K562 (cell line): Measurements from ENCODE around the gene SAXO1. TPM values are rescaled to one million over a fixed set of nuclear protein-coding genes. Genes with fewer than 3 reads are reported as not detected.
"Not testable (repeated sequence)": the region's sequence is repeated elsewhere in the genome, so short reads cannot be mapped to it uniquely, and the experiment has no call there.

ENCODE experiments used
- ATAC-seq: fragments of 200-7000 bp; cut with Tn5 transposase; 3 replicates; pipeline ENCODE4 v1.9.1; 2020; ENCODE audit warnings: moderate library complexity
- BruUV-seq: library from RNA; stranded (reverse); fragments of 400-500 nt; replicated peaks from 2 replicates; lab custom pipeline; 2021; lab: Mats Ljungman, UMichigan
- CTCF ChIA-PET: fragments of 300-600 bp; formaldehyde crosslinking; extraction: SDS; loops from one replicate; lab custom pipeline; 2021; ENCODE audit warnings: low intra/inter-chr PET ratio; lab: Yijun Ruan, JAX
- POLR2A ChIA-PET: fragments of 300-600, 350-650 bp; sonication (Branson Sonifier 250); formaldehyde crosslinking; extraction: SDS; loops from one replicate; lab custom pipeline; 2021; ENCODE audit warnings: antibody characterized with exemption, inconsistent platforms; lab: Yijun Ruan, JAX
- DNase-seq, 4 experiments: peaks; one replicate each; pipeline versions ENCODE4 v3.0.0 to v3.0.0-alpha.2; 2011 to 2018; ENCODE audit warnings: low spot score in 3 of 4, mixed read lengths in 3 of 4; ENCODE audit errors: extremely low read depth in 1 of 4
- FAIRE-seq: peaks from 2 replicates; lab custom pipeline; 2011; peaks lifted over from hg19 to GRCh38; lab: Jason Lieb, UNC
- H2AFZ ChIP-seq: 2 replicates; pipeline ENCODE4 v1.6.0; 2011; ENCODE audit warnings: low read depth, low read length, control low read depth, inconsistent platforms
- H3K27ac ChIP-seq: fragments of 200-600 bp; 3 replicates; pipeline ENCODE4 v1.8.0; 2011; ENCODE audit warnings: low read depth, mild to moderate bottlenecking, control low read depth, inconsistent platforms, low read length, moderate library complexity, mixed read lengths; ENCODE audit errors: extremely low read depth
- H3K27me3 ChIP-seq, 2 experiments: fragments of 300-600 bp in 1 of 2; 2 replicates in 1 of 2; 3 replicates in 1 of 2; pipeline versions ENCODE4 v1.6.0 to v1.8.0; 2011; ENCODE audit warnings: inconsistent platforms in 2 of 2, low read length in 2 of 2, mild to moderate bottlenecking in 1 of 2, mixed read lengths in 1 of 2, moderate library complexity in 1 of 2; ENCODE audit not compliant: control insufficient read depth in 2 of 2, insufficient read depth in 2 of 2
- H3K36me3 ChIP-seq: fragments of 300-600 bp; 3 replicates; pipeline ENCODE4 v1.8.0; 2011; ENCODE audit warnings: mild to moderate bottlenecking, low read length, inconsistent platforms; ENCODE audit not compliant: control insufficient read depth, insufficient read depth
- H3K4me1 ChIP-seq, 2 experiments: fragments of 200-600 bp in 1 of 2; replicated peaks in 1 of 2; 2 replicates in 1 of 2; 3 replicates in 1 of 2; pipeline versions ENCODE4 v1.5.1 to v1.8.0; 2011; ENCODE audit warnings: inconsistent platforms in 2 of 2, low read length in 2 of 2, mild to moderate bottlenecking in 1 of 2, mixed read lengths in 1 of 2, moderate library complexity in 1 of 2; ENCODE audit not compliant: control insufficient read depth in 2 of 2, insufficient read depth in 2 of 2
- H3K4me2 ChIP-seq: 2 replicates; pipeline ENCODE4 v1.6.1; 2011; ENCODE audit warnings: low read length, control low read depth, inconsistent platforms, mixed read lengths; ENCODE audit not compliant: insufficient read depth
- H3K4me3 ChIP-seq: fragments of 200-600 bp; sonication (generic), shearing (Covaris generic); 2 replicates; pipeline ENCODE4 v1.5.1; 2016; ENCODE audit warnings: control low read depth, inconsistent platforms
- H3K79me2 ChIP-seq: fragments of 200-600 bp; 3 replicates; pipeline ENCODE4 v1.8.0; 2011; ENCODE audit warnings: low read length, inconsistent platforms; ENCODE audit not compliant: control insufficient read depth, insufficient read depth
- H3K9ac ChIP-seq, 2 experiments: 2 replicates each; pipeline versions ENCODE4 v1.6.0 to v1.6.1; 2011; ENCODE audit warnings: low read depth in 2 of 2, low read length in 2 of 2, control low read depth in 1 of 2, inconsistent platforms in 1 of 2, mild to moderate bottlenecking in 1 of 2, mixed read lengths in 1 of 2; ENCODE audit not compliant: insufficient read depth in 1 of 2
- H3K9me1 ChIP-seq: one replicate; pipeline ENCODE4 v1.6.0; 2011; ENCODE audit warnings: inconsistent platforms, mild to moderate bottlenecking, low read length, moderate library complexity; ENCODE audit not compliant: control insufficient read depth, insufficient read depth
- H3K9me3 ChIP-seq: replicated peaks from 2 replicates; pipeline ENCODE4 v1.5.1; 2011; ENCODE audit warnings: low read depth, low read length, inconsistent platforms; ENCODE audit not compliant: control insufficient read depth, insufficient read depth
- H4K20me1 ChIP-seq: replicated peaks from 2 replicates; pipeline ENCODE4 v1.6.1; 2011; ENCODE audit warnings: low read length, inconsistent platforms, mixed read lengths; ENCODE audit not compliant: control insufficient read depth, insufficient read depth
- CHD4 ChIP-seq: fragments of 200-600 bp; sonication (generic); IDR thresholded peaks from 3 replicates; pipeline ENCODE4 v1.6.1; 2012; ENCODE audit warnings: low read depth, mild to moderate bottlenecking, mixed read lengths, low read length, inconsistent platforms; ENCODE audit not compliant: insufficient read depth, insufficient replicate concordance, poor library complexity, severe bottlenecking
- EZH2 ChIP-seq: IDR thresholded peaks from 2 replicates; pipeline ENCODE4 v1.6.1; 2012; ENCODE audit warnings: low read depth, mild to moderate bottlenecking, inconsistent platforms, low read length, borderline replicate concordance
- GATA2 ChIP-seq: sonication (generic); formaldehyde crosslinking; IDR thresholded peaks from 2 replicates; pipeline ENCODE4 v1.4.0; 2020; ENCODE audit warnings: mild to moderate bottlenecking, missing genetic modification reagents
- HNRNPH1 ChIP-seq: fragments of 200-400 bp; formaldehyde crosslinking; optimal IDR thresholded peaks from 2 replicates; pipeline ENCODE3; 2017; ENCODE audit warnings: low read depth, mild to moderate bottlenecking, low read length, moderate library complexity
- SIRT6 ChIP-seq: IDR thresholded peaks from one replicate; pipeline ENCODE4 v1.6.1; 2012; ENCODE audit warnings: low read depth, mild to moderate bottlenecking, control low read depth, inconsistent platforms, low read length, moderate library complexity
- SMAD1 ChIP-seq: fragments of 150-350 bp; IDR thresholded peaks from 2 replicates; pipeline ENCODE4 v1.6.1; 2014; ENCODE audit warnings: low read length, low read depth; ENCODE audit not compliant: partially characterized antibody
- ZBTB8A ChIP-seq: fragments of 450-650 bp; IDR thresholded peaks from 2 replicates; pipeline ENCODE4 v1.6.1; 2018; ENCODE audit warnings: mild to moderate bottlenecking, moderate library complexity; ENCODE audit not compliant: partially characterized antibody
- ZNF165 ChIP-seq: fragments of 250-450 bp; sonication (Bioruptor Pico); IDR thresholded peaks from 2 replicates; pipeline ENCODE4 v1.4.0; 2020; ENCODE audit warnings: borderline replicate concordance
- ZNF75A ChIP-seq: fragments of 450-650 bp; formaldehyde crosslinking; IDR thresholded peaks from 2 replicates; pipeline ENCODE4 v1.4.0; 2020; ENCODE audit warnings: mild to moderate bottlenecking
- WGBS: fragments of 100-300 bp; shearing (Covaris generic); methylation state at CpG from one replicate; pipeline ENCODE4 v1.1.6; 2016; ENCODE audit warnings: low coverage, mixed read lengths; ENCODE audit not compliant: insufficient coverage; ENCODE audit errors: missing lambda C conversion rate; 5-methylcytosine and 5-hydroxymethylcytosine counted together
- in situ Hi-C: fragments of 300-500 bp; cut with MboI; formaldehyde crosslinking; loops from 4 replicates; pipeline ENCODE4 v1.15.0; 2018; ENCODE audit warnings: inconsistent platforms, mixed read lengths
- intact Hi-C: fragments of 100-400 bp; cut with micrococcal nuclease; formaldehyde crosslinking; loops from 2 replicates; pipeline ENCODE4 v1.14.2; 2022
- polyA plus RNA-seq, 8 experiments: library from polyadenylated mRNA; depleted of rRNA in 4 of 8; stranded (reverse) in 5 of 8; unstranded in 3 of 8; fragments of >200 nt; fragmentation: Nextera tagmentation in 2 of 8; fragmentation: Illumina TruSeq in 1 of 8; extraction: Ambion mirVana in 2 of 8; extraction: Trizol in 1 of 8; gene quantifications; 2 replicates each; pipeline versions ENCODE4 v1.2.1 to v1.2.3, GENCODE V29; 2011 to 2014; ENCODE audit warnings: inconsistent platforms in 1 of 8, missing spikeins in 1 of 8
- total RNA-seq, 7 experiments: library from RNA; depleted of rRNA in 6 of 7; stranded (reverse); fragments of >200 nt in 6 of 7; fragmentation: Illumina TruSeq in 2 of 7; extraction: Trizol in 2 of 7; gene quantifications; 2 replicates each; pipeline versions ENCODE4 v1.2.1 to v1.2.3, GENCODE V29; 2011 to 2021; ENCODE audit warnings: low replicate concordance in 1 of 7
- TF ChIP-seq, protein P1 (sequence below), 2 experiments: fragments of 450-650 bp; formaldehyde crosslinking in 1 of 2; IDR thresholded peaks; 2 replicates each; pipeline versions ENCODE4 v1.4.0 to v1.6.1; 2014 to 2020; ENCODE audit warnings: mild to moderate bottlenecking in 2 of 2, borderline replicate concordance in 1 of 2, low read depth in 1 of 2
- TF ChIP-seq, protein P2 (sequence below): sonication (generic); formaldehyde crosslinking; IDR thresholded peaks from 2 replicates; pipeline ENCODE4 v1.8.0; 2022; ENCODE audit warnings: missing genetic modification reagents, mild to moderate bottlenecking, moderate library complexity, borderline replicate concordance

The SAXO1 gene
- total and polyA plus RNA-seq, 9 of the 15 experiments (the other 6 are each of a cell fraction or from before 2014, with no cell fraction given) = 0.04 TPM; not detected in 8

DNA sequence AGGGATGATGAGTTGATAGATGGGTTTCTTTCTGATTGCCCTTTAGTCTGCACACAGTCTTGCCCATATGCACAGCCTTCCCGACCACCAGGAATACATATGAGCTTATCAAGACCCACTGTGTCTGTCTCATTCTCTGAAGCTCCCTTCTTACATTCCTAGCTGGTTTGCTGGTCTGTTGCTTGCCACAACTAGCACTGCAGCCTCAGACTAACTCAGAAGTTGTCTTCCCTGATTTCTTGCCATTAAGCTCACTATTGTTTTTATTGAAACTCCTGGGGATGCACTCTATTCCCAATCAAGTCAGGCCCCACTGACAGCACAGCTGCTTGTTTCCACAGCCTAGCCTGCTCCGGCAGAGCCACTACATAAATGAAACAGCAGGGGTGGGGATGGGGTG is 97.5 kb downstream of the SAXO1 start (continued):
- TF ChIP-seq HNRNPH1 (no peak), SIRT6 (no peak), EZH2 (no peak), ZNF165 (CRISPR knock-in tag) (no peak), ZBTB8A (no peak), GATA2 (CRISPR knock-in tag) (no peak), SMAD1 (no peak), ZNF75A (CRISPR knock-in tag) (no peak), CHD4 (no peak)
- TF ChIP-seq, protein P1, sequence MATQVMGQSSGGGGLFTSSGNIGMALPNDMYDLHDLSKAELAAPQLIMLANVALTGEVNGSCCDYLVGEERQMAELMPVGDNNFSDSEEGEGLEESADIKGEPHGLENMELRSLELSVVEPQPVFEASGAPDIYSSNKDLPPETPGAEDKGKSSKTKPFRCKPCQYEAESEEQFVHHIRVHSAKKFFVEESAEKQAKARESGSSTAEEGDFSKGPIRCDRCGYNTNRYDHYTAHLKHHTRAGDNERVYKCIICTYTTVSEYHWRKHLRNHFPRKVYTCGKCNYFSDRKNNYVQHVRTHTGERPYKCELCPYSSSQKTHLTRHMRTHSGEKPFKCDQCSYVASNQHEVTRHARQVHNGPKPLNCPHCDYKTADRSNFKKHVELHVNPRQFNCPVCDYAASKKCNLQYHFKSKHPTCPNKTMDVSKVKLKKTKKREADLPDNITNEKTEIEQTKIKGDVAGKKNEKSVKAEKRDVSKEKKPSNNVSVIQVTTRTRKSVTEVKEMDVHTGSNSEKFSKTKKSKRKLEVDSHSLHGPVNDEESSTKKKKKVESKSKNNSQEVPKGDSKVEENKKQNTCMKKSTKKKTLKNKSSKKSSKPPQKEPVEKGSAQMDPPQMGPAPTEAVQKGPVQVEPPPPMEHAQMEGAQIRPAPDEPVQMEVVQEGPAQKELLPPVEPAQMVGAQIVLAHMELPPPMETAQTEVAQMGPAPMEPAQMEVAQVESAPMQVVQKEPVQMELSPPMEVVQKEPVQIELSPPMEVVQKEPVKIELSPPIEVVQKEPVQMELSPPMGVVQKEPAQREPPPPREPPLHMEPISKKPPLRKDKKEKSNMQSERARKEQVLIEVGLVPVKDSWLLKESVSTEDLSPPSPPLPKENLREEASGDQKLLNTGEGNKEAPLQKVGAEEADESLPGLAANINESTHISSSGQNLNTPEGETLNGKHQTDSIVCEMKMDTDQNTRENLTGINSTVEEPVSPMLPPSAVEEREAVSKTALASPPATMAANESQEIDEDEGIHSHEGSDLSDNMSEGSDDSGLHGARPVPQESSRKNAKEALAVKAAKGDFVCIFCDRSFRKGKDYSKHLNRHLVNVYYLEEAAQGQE (IDR thresholded peaks at IDR 0.05; ENCODE audit: borderline replicate concordance) = no peak
- TF ChIP-seq, protein P1 (CRISPR knock-in tag; IDR thresholded peaks at IDR 0.05; ENCODE audit: low read depth) = no peak
- TF ChIP-seq, protein P2, sequence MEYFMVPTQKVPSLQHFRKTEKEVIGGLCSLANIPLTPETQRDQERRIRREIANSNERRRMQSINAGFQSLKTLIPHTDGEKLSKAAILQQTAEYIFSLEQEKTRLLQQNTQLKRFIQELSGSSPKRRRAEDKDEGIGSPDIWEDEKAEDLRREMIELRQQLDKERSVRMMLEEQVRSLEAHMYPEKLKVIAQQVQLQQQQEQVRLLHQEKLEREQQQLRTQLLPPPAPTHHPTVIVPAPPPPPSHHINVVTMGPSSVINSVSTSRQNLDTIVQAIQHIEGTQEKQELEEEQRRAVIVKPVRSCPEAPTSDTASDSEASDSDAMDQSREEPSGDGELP = no peak
- TF ChIP-seq, all 486 proteins: peak for 0

DNA sequence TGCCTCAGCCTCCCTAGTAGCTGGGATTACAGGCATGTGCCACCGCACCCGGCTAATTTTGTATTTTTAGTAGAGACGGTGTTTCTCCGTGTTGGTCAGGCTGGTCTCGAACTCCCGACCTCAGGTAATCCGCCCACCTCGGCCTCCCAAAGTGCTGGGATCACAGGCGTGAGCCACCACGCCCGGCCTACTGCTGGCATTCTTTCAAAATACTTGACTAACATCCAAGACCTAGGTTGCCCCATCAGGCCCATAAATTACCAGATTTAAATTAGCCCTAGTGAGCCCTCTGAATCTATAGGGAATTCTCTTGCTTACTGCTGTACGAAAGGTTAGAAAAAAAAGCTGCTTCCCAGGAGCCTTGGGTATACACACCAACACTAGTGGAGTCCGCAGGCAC is 102.4 kb downstream of the SAXO1 start:
- ATAC-seq, DNase-seq, H3K79me2 ChIP-seq, H2AFZ ChIP-seq, POLR2A ChIA-PET, BruUV-seq, in situ Hi-C loops, FAIRE-seq, H3K9me1 ChIP-seq, H3K27ac ChIP-seq, H3K4me3 ChIP-seq, H3K4me1 ChIP-seq, H3K4me2 ChIP-seq, H3K27me3 ChIP-seq, H3K36me3 ChIP-seq, H4K20me1 ChIP-seq, intact Hi-C loops, H3K9ac ChIP-seq, CTCF ChIA-PET, H3K9me3 ChIP-seq: not testable (repeated sequence)
- WGBS = 0% methylated on average over 6 of the region's 13 CpGs
